ENCODE measurements around the gene PLXNA1. TPM values are rescaled to one million over a fixed set of nuclear protein-coding genes. Genes with fewer than 3 reads are reported as not detected.

The PLXNA1 gene
- total and polyA plus RNA-seq, 10 of the 15 experiments (the other 5 are each of a cell fraction or from before 2014, with no cell fraction given) = 0.03 to 16.4 (median 2.5) TPM

DNA sequence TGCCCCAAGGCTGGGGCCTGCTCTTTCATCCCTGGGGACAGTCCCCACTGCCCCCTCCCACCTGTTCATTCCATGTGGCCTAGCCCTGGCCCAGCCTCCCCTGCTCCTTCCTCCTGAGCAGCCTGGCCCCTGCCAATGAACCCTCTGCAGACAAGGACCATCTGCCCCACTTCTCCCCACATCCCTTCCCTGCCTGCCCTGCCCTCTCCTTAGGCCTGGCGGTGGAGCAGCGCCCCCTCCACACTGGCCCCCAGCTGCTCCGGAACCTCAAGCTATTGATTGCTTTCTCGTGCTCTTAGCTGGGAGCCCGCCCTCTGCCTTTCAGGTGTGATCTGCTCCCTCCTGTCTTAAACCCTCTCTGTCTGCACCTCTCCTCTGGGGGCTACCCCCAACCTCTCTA lies 8.0 kb downstream of the PLXNA1 start:
- ChIA-PET POLR2A (no interaction called here), SMC1A (ENCODE audit: uncharacterized antibody, unreplicated experiment) (no interaction called here), CTCF (no interaction called here), RAD21 (ENCODE audit: unreplicated experiment) (no interaction called here)
- H3K9me3 ChIP-seq (replicated peaks; ENCODE audit: control insufficient read depth, insufficient read depth, low read length) = no peaks in the 10 kb centered on the region
- H3K4me1 ChIP-seq (ENCODE audit: control insufficient read depth, insufficient read depth, low read length) = no peaks in the 10 kb centered on the region
- no peak overlapping the region for H3K4me2 ChIP-seq (ENCODE audit: control insufficient read depth, insufficient read depth)
- no peak overlapping the region for H3K27ac ChIP-seq (ENCODE audit: control insufficient read depth, insufficient read depth)
- WGBS (ENCODE audit: insufficient coverage, insufficient replicate concordance, low lambda C conversion rate, missing lambda C conversion rate) = 78% methylated on average over 5 of the region's 5 CpGs
- no peak overlapping the region for H3K4me3 ChIP-seq
- intact Hi-C loops (cut with micrococcal nuclease; ENCODE audit: unreplicated experiment) (no loop called here), in situ Hi-C loops (cut with MboI) (no loop called here)
- ATAC-seq (no peak), FAIRE-seq (no peak), DNase-seq (ENCODE audit: low read depth, low spot score) (no peak)
- H4K20me1 ChIP-seq (ENCODE audit: control insufficient read depth, insufficient read depth) = peaks cover 3% of the 10 kb centered on the region; the same call in 1 of the 2 replicates
- no peak overlapping the region for H3K9ac ChIP-seq (ENCODE audit: control insufficient read depth, insufficient read depth, low read length)
- TF ChIP-seq, protein P1, sequence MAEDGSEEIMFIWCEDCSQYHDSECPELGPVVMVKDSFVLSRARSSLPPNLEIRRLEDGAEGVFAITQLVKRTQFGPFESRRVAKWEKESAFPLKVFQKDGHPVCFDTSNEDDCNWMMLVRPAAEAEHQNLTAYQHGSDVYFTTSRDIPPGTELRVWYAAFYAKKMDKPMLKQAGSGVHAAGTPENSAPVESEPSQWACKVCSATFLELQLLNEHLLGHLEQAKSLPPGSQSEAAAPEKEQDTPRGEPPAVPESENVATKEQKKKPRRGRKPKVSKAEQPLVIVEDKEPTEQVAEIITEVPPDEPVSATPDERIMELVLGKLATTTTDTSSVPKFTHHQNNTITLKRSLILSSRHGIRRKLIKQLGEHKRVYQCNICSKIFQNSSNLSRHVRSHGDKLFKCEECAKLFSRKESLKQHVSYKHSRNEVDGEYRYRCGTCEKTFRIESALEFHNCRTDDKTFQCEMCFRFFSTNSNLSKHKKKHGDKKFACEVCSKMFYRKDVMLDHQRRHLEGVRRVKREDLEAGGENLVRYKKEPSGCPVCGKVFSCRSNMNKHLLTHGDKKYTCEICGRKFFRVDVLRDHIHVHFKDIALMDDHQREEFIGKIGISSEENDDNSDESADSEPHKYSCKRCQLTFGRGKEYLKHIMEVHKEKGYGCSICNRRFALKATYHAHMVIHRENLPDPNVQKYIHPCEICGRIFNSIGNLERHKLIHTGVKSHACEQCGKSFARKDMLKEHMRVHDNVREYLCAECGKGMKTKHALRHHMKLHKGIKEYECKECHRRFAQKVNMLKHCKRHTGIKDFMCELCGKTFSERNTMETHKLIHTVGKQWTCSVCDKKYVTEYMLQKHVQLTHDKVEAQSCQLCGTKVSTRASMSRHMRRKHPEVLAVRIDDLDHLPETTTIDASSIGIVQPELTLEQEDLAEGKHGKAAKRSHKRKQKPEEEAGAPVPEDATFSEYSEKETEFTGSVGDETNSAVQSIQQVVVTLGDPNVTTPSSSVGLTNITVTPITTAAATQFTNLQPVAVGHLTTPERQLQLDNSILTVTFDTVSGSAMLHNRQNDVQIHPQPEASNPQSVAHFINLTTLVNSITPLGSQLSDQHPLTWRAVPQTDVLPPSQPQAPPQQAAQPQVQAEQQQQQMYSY (CRISPR knock-in tag; IDR thresholded peaks at IDR 0.05) = no peak
- no peak for TF ChIP-seq HDAC2 (IDR thresholded peaks at IDR 0.05)
- TF ChIP-seq LARP7 (IDR thresholded peaks at IDR 0.05) = no peak
- no peak for TF ChIP-seq NFIC (IDR thresholded peaks at IDR 0.05; ENCODE audit: low read depth, low read length)
- no peaks in the 10 kb centered on the region for H3K79me2 ChIP-seq (ENCODE audit: control insufficient read depth, insufficient read depth, low read length)
- H3K27me3 ChIP-seq (replicated peaks in 1 of 2; ENCODE audit: control insufficient read depth in 2 of 2, insufficient read depth in 2 of 2, low read length in 1 of 2) = no peaks in the 10 kb centered on the region
- H2AFZ ChIP-seq (ENCODE audit: control insufficient read depth, low read depth, low read length) = no peak overlapping the region
- peaks cover 0 to 12% of the 10 kb centered on the region in 2 experiments; a peak in 2 of 4 replicates for H3K36me3 ChIP-seq (ENCODE audit: control insufficient read depth in 2 of 2, insufficient read depth in 2 of 2, low read length in 1 of 2)
- no TSS peak for BruUV-seq (replicated peaks)
